AG04450 (cell line): ENCODE measurements around the gene ARMC7. TPM values are rescaled to one million over a fixed set of nuclear protein-coding genes. Genes with fewer than 3 reads are reported as not detected.

Experiments
- CTCF ChIA-PET: fragments of 300-600, 350-600 bp; formaldehyde crosslinking; extraction: SDS; loops from one replicate; lab custom pipeline; 2022; ENCODE audit warnings: antibody characterized with exemption, inconsistent platforms; lab: Charles Lee
- POLR2A ChIA-PET: fragments of 350-600 bp; formaldehyde crosslinking; extraction: SDS; loops from one replicate; lab custom pipeline; 2021; ENCODE audit warnings: antibody characterized with exemption, inconsistent platforms; lab: Yijun Ruan, JAX
- DNase-seq: peaks from one replicate; pipeline ENCODE4 v3.0.0-alpha.2; 2011; ENCODE audit warnings: low read depth, low spot score
- H3K27ac ChIP-seq: one replicate; pipeline ENCODE4 v1.5.1; 2012; ENCODE audit warnings: low read depth, low read length, control low read depth
- H3K27me3 ChIP-seq: one replicate; pipeline ENCODE4 v1.6.0; 2012; ENCODE audit warnings: low read length; ENCODE audit not compliant: control insufficient read depth, insufficient read depth
- H3K4me3 ChIP-seq: 2 replicates; pipeline ENCODE4 v1.5.1; 2011; ENCODE audit warnings: mild to moderate bottlenecking, low read depth, low read length, control low read depth
- H3K9me3 ChIP-seq: 2 replicates; pipeline ENCODE4 v1.5.1; 2012; ENCODE audit warnings: low read length; ENCODE audit not compliant: control insufficient read depth, insufficient read depth
- polyA plus RNA-seq: library from polyadenylated mRNA; depleted of rRNA; stranded (reverse); fragments of >200 nt; gene quantifications from 2 replicates; pipeline ENCODE4 v1.2.3, GENCODE V29; 2011
- TF ChIP-seq, protein P1 (sequence below): IDR thresholded peaks from 2 replicates; pipeline ENCODE4 v1.5.1; 2011; ENCODE audit warnings: low read depth, low read length, control low read depth, inconsistent platforms

The ARMC7 gene
- polyA plus RNA-seq, 1 experiment, result 5.6 TPM

DNA sequence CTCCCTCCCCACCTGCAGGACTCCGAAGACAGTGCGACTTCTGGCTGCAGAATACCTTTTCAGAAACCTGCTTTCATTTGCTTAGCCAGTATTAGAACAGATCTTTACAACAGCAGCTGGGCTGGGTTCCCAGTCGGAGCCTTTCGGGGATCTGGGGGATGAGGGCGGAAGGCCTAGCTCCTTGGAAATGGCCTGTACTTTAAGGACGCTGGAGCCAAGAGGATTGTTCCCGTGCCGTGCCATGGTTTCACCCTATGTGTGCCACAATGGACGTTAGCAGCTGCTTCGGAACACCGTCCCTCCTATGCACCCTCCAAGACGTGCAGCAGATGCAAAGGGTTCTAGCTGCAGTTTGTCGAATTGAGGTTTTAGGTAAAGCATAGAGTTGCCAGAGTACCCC is 46.6 kb upstream of the ARMC7 start:
- no peaks in the 10 kb centered on the region for H3K27me3 ChIP-seq
- no peak overlapping the region for H3K27ac ChIP-seq
- H3K9me3 ChIP-seq, result no peaks in the 10 kb centered on the region
- POLR2A ChIA-PET, result no interaction called here
- TF ChIP-seq, protein P1, sequence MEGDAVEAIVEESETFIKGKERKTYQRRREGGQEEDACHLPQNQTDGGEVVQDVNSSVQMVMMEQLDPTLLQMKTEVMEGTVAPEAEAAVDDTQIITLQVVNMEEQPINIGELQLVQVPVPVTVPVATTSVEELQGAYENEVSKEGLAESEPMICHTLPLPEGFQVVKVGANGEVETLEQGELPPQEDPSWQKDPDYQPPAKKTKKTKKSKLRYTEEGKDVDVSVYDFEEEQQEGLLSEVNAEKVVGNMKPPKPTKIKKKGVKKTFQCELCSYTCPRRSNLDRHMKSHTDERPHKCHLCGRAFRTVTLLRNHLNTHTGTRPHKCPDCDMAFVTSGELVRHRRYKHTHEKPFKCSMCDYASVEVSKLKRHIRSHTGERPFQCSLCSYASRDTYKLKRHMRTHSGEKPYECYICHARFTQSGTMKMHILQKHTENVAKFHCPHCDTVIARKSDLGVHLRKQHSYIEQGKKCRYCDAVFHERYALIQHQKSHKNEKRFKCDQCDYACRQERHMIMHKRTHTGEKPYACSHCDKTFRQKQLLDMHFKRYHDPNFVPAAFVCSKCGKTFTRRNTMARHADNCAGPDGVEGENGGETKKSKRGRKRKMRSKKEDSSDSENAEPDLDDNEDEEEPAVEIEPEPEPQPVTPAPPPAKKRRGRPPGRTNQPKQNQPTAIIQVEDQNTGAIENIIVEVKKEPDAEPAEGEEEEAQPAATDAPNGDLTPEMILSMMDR, result no peak
- CTCF ChIA-PET, result interaction anchor here (0.6 to 1.4 kb wide), 2 partner anchors 51 to 53 kb away, joined by 3 to 5 read pairs; no protein-coding TSS in a partner anchor
- no peak for DNase-seq
- H3K4me3 ChIP-seq, result no peak overlapping the region

DNA sequence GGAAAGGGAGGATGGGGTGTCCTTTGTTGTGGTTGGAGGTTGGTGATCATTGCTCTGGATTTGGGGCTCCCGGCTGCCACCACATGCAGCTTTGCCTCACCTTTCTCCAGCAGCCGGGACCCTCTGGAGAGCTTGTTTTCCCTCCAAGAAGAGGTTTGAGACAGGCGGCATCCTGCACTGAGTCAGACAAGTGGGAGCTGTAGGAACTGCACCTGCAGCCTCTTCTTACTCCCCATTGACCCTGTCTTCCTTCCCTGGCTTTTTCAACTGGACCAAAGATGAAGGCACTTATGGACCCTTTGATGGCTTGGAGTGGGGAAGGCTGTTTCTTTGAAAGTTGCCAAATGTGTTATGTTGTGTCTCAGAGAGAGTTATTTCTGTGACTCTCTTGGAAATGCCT is 46.1 kb upstream of the ARMC7 start:
- POLR2A ChIA-PET, result no interaction called here
- no peaks in the 10 kb centered on the region for H3K9me3 ChIP-seq

DNA sequence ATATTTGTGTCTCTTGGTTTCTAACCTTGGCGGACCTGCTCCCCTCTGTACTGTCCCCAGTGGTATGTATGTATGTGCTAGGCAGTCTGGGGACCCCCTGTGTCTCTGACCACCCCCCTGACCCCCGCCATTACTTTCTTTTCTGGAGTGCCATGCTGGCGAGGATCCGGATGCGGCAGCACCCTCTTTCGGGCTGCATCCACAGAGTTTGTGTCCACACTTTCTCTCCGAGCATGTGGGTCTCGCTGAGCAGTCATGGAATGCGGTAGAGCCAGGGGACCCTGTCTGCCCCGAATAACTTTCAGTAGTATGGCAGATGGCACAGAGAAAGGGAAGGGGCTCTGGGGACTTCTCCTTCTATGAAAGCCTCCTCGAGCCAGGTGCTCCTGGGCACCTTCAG is 45.7 kb upstream of the ARMC7 start:
- POLR2A ChIA-PET, result no interaction called here

More for the DNA sequence above, 46.1 kb upstream of the ARMC7 start:
- no peak overlapping the region for H3K27ac ChIP-seq
- TF ChIP-seq, protein P1, result no peak
- CTCF ChIA-PET, result interaction anchor here (1.4 kb wide), 1 partner anchor 50 kb away, joined by 5 read pairs; no protein-coding TSS in a partner anchor
- H3K4me3 ChIP-seq, result no peak overlapping the region
- DNase-seq, result no peak
- no peaks in the 10 kb centered on the region for H3K27me3 ChIP-seq

DNA sequence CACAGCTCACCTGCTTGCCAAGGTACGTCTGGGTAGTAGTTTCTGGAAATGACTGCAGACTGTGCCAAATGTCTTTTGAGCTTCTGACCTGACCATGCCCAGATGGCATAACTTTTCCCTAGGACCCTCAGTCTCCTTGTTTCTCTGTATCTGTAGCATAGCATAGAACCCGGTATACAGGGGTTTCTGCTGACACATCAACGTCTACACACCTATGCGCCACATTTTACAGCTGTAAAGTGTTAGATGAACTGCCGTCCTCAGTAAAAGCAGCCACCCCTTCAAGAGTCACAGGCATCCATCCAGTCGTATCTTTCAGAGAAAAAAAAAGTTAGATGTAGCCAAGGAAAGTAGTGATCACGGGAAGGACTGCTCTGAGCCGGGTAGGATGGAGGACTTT is 45.3 kb upstream of the ARMC7 start:
- Histone ChIP-seq H3K27ac (no peak overlapping the region), H3K9me3 (no peaks in the 10 kb centered on the region), H3K4me3 (no peak overlapping the region), H3K27me3 (no peaks in the 10 kb centered on the region)
- ChIA-PET CTCF (interaction anchor here (0.9 to 1.4 kb wide), 2 partner anchors 50 kb away, joined by 3 to 5 read pairs; no protein-coding TSS in a partner anchor), POLR2A (no interaction called here)
- TF ChIP-seq, protein P1, result no peak
- no peak for DNase-seq

More for the DNA sequence above, 45.7 kb upstream of the ARMC7 start:
- DNase-seq, result no peak
- Histone ChIP-seq H3K27me3 (no peaks in the 10 kb centered on the region), H3K27ac (no peak overlapping the region), H3K4me3 (no peak overlapping the region), H3K9me3 (no peaks in the 10 kb centered on the region)
- TF ChIP-seq, protein P1, result no peak
- CTCF ChIA-PET, result interaction anchor here (1.4 kb wide), 1 partner anchor 50 kb away, joined by 5 read pairs; no protein-coding TSS in a partner anchor

GRCh38 chr17:75064867-75065561 is 44.8 kb upstream of the ARMC7 start:
- Histone ChIP-seq H3K4me3 (no peak overlapping the region), H3K9me3 (no peaks in the 10 kb centered on the region), H3K27ac (no peak overlapping the region), H3K27me3 (no peaks in the 10 kb centered on the region)
- TF ChIP-seq, protein P1, result no peak
- ChIA-PET CTCF (interaction anchor here (0.9 kb wide), 1 partner anchor 49 kb away, joined by 3 read pairs; no protein-coding TSS in a partner anchor), POLR2A (no interaction called here)
- no peak for DNase-seq
